Mesothelial cell of epicardium (in vitro differentiated cells): ENCODE results near the gene EEF1AKMT1. TPM values are rescaled to one million over a fixed set of nuclear protein-coding genes. Genes with fewer than 3 reads are reported as not detected.

Experiments used
- DNase-seq, 2 experiments: peaks; one replicate each; pipeline ENCODE4 v3.0.0; 2021; ENCODE audit warnings: low spot score in 2 of 2; ENCODE audit not compliant: unreplicated experiment in 2 of 2
- H3K27ac Mint-ChIP-seq: 2 replicates; pipeline ENCODE4 v1.8.0; 2021; ENCODE audit warnings: mixed read lengths
- H3K27me3 Mint-ChIP-seq: 2 replicates; pipeline ENCODE4 v1.8.0; 2021; ENCODE audit warnings: low read depth, mixed read lengths
- H3K36me3 Mint-ChIP-seq: 2 replicates; pipeline ENCODE4 v1.8.0; 2021; ENCODE audit warnings: mixed read lengths
- H3K4me1 Mint-ChIP-seq: 2 replicates; pipeline ENCODE4 v1.8.0; 2021; ENCODE audit warnings: mixed read lengths
- H3K4me3 Mint-ChIP-seq: 2 replicates; pipeline ENCODE4 v1.8.0; 2021; ENCODE audit warnings: mild to moderate bottlenecking, moderate library complexity, mixed read lengths
- H3K9me3 Mint-ChIP-seq: 2 replicates; pipeline ENCODE4 v1.8.0; 2021; ENCODE audit warnings: mixed read lengths
- total RNA-seq: library from RNA; stranded (reverse); gene quantifications from 3 replicates; pipeline ENCODE4 v1.2.1, GENCODE V29; 2021
- TF ChIP-seq, protein P1 (sequence below): fragments of 200-600 bp; sonication (generic); IDR thresholded peaks from one replicate; pipeline ENCODE4 v1.5.0; 2021; ENCODE audit warnings: antibody characterized with exemption; ENCODE audit not compliant: unreplicated experiment

The EEF1AKMT1 gene
- total RNA-seq, 1 donor from 2014 or later, result 9.5 TPM

DNA sequence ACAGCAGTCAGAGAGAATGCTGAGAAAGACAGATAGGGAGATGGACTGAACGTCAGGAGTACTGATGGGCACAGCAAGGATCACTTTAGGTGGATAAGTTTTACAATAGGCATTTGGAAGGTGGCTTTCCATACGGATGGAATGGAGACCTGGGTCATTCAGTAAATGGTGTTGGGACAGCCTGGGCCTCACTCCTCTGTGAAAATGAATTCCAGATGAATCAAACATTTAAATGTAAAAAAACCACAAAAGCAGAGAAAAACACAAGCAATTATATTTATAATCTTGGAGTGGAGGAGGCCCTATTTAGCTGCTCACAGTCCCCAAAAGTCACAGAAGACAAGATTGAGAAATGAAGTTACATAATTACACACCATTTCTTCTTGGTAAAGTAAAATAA is 65.5 kb downstream of the EEF1AKMT1 start:
- no peaks in the 10 kb centered on the region for H3K9me3 Mint-ChIP-seq
- H3K4me3 Mint-ChIP-seq, result no peak overlapping the region
- no peaks in the 10 kb centered on the region for H3K36me3 Mint-ChIP-seq
- peaks cover 5% of the 10 kb centered on the region for H3K4me1 Mint-ChIP-seq
- H3K27me3 Mint-ChIP-seq, result peaks cover 4% of the 10 kb centered on the region
- TF ChIP-seq, protein P1, sequence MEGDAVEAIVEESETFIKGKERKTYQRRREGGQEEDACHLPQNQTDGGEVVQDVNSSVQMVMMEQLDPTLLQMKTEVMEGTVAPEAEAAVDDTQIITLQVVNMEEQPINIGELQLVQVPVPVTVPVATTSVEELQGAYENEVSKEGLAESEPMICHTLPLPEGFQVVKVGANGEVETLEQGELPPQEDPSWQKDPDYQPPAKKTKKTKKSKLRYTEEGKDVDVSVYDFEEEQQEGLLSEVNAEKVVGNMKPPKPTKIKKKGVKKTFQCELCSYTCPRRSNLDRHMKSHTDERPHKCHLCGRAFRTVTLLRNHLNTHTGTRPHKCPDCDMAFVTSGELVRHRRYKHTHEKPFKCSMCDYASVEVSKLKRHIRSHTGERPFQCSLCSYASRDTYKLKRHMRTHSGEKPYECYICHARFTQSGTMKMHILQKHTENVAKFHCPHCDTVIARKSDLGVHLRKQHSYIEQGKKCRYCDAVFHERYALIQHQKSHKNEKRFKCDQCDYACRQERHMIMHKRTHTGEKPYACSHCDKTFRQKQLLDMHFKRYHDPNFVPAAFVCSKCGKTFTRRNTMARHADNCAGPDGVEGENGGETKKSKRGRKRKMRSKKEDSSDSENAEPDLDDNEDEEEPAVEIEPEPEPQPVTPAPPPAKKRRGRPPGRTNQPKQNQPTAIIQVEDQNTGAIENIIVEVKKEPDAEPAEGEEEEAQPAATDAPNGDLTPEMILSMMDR, result no peak
- no peak for DNase-seq
- no peak overlapping the region for H3K27ac Mint-ChIP-seq

DNA sequence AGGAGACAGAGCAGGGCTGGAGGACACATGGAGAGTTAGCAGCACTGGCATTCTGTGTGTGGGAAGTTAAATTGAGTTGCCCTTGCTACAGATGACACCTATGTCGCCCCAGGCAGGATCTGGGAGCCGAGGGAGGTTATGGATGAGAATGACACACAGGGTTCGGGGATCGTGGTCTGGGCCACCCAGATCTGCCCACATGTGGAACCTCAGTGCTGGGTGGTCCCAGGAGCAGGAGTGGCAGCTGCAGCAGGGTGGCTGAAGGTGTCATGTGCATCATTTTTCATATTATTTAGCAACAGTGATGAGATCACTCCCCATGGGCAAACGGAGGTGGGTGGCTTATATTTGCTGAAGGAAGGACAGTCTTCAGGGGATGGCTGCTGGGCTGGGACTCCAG is 67.1 kb downstream of the EEF1AKMT1 start:
- H3K36me3 Mint-ChIP-seq, result no peaks in the 10 kb centered on the region
- peaks cover 4% of the 10 kb centered on the region for H3K27me3 Mint-ChIP-seq
- H3K4me3 Mint-ChIP-seq, result no peak overlapping the region
- TF ChIP-seq, protein P1, result no peak
- peaks cover 13% of the 10 kb centered on the region for H3K4me1 Mint-ChIP-seq
- no peaks in the 10 kb centered on the region for H3K9me3 Mint-ChIP-seq
- no peak overlapping the region for H3K27ac Mint-ChIP-seq
- no peak for DNase-seq

GRCh38 chr13:20704459-20705069 is 69.2 kb downstream of the EEF1AKMT1 start:
- peak overlapping the region; percentile 80 for H3K27ac Mint-ChIP-seq
- H3K9me3 Mint-ChIP-seq, result no peaks in the 10 kb centered on the region
- H3K4me1 Mint-ChIP-seq, result peaks cover 25% of the 10 kb centered on the region
- peaks cover 4% of the 10 kb centered on the region for H3K27me3 Mint-ChIP-seq
- H3K4me3 Mint-ChIP-seq, result peak overlapping the region; percentile 69
- TF ChIP-seq, protein P1, result peak; percentile 1
- no peaks in the 10 kb centered on the region for H3K36me3 Mint-ChIP-seq
- no peak for DNase-seq

GRCh38 chr13:20703780-20704458 is 69.8 kb downstream of the EEF1AKMT1 start:
- H3K27me3 Mint-ChIP-seq, result peaks cover 4% of the 10 kb centered on the region
- no peak overlapping the region for H3K4me3 Mint-ChIP-seq
- H3K9me3 Mint-ChIP-seq, result no peaks in the 10 kb centered on the region

DNA sequence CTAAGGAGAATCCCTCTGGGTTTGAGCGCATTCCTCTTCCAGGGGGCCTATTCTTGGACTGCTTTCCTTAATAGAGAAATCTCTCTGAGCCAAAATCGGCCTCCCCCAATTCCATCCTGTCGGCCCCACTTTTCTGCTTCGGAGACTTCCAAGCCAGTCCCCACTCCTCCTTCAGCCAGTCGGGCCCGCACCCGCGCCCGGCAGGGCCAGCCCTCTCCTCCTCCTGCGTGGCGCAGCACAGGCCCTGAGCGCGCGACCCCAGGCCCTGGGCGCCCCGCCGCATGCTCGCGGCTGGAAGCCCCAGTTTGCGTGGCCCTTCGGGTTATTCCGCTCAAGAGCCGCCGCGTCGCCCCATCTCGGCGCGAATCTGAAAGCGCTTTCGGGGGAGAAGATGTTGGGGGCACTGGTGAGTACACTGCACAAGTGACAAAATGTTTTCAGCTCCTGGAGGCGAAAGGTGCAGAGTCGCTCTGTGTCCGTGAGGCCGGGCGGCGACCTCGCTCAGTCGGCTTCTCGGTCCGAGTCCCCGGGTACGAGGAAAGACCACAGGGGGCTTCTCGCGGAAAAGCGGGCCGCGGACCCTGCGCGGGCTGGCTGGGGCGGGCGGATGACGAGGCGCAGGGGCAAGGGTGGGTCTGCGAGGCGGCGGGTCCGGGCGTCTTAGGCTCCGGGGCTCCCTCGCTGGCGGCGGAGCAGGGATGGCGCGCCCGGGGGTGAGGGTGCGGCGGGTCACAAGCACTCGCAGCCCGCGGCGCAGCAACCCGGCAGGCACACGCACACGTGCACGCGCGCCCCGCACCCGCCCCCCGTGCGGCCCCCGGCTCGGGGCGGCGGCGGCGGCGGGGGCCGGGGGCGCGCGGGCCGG is 70.6 kb downstream of the EEF1AKMT1 start, which contains the start of gene IL17D:
TSS of gene IL17D (plus strand) at position 785 of the 865 bp plus-strand sequence. CDS start 303 bp downstream, outside the sequence.
- Mint-ChIP-seq H3K27ac (peak within 1 kb of the TSS; percentile 89), H3K4me3 (peak within 1 kb of the TSS; percentile 92), H3K9me3 (no peaks in the 10 kb centered on the region), H3K4me1 (peaks cover 25% of the 10 kb centered on the region), H3K36me3 (no peaks in the 10 kb centered on the region), H3K27me3 (peaks cover 4% of the 10 kb centered on the region)
- DNase-seq, result peak in 1 of 2 experiments; percentile 56
- TF ChIP-seq, protein P1, result no peak

More at GRCh38 chr13:20703780-20704458, 69.8 kb downstream of the EEF1AKMT1 start:
- Mint-ChIP-seq H3K4me1 (peaks cover 25% of the 10 kb centered on the region), H3K27ac (no peak overlapping the region), H3K36me3 (no peaks in the 10 kb centered on the region)
- TF ChIP-seq, protein P1, result peak; percentile 54
- DNase-seq, result peak; percentile 74 to 85
